Subcutaneous adipose tissue (tissue), 4 donors: ENCODE measurements around the gene MTO1. TPM values are rescaled to one million over a fixed set of nuclear protein-coding genes. Genes with fewer than 3 reads are reported as not detected.

Source experiments
- CTCF ChIP-seq: fragments of 450-650 bp; IDR thresholded peaks from one replicate; pipeline ENCODE4 v1.5.1; 2016; ENCODE audit warnings: low read depth, mild to moderate bottlenecking, control low read depth, antibody characterized with exemption, moderate library complexity
- total RNA-seq, 4 donors: library from RNA; depleted of rRNA; stranded (reverse); fragments of >200 nt; gene quantifications; one replicate each; pipeline ENCODE4 v1.1.0, GENCODE V29; 2016

MTO1 gene
- total RNA-seq, 4 donors from 2014 or later = 18.1 to 22.1 (median 18.6) TPM

DNA sequence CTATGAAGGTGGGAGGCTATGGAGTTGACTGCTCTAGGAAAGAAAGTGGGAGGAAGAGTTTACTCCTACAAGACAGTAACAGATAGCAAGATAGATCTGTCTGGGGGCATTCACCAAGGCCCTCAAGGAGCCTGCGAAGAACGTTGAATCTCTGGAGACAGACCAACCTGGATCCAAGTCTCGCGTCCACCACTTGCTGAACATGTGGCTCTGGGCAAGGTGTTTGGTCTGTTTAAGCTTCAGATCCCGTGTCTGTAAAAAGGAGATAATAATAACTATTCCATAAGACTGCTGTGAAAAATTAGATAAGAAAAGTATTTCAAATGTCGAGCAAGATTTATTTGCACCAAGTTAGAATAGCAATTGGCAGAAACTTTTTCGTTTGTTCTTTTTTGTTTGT, 67.4 kb downstream of the MTO1 start:
- no peak for TF ChIP-seq CTCF

DNA sequence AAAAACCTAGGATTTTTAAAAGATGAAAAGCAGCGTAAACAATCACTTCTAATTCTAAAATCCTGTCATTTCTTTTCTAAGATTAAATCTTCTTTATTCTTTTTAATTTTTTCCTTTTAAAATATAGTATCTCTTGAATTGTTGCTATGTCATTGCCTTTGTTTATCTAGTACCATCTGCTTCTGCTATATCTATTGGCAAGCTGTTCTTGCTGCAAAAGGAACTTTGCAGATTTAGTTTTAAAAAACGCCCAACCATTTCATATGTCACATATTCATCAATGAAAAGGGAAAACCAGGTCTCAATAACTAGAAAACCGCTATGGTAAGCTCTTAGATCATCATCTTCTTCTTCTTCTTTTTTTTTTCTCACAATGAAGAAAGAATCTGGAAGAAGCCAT, 70.8 kb downstream of the MTO1 start:
- no peak for TF ChIP-seq CTCF

DNA sequence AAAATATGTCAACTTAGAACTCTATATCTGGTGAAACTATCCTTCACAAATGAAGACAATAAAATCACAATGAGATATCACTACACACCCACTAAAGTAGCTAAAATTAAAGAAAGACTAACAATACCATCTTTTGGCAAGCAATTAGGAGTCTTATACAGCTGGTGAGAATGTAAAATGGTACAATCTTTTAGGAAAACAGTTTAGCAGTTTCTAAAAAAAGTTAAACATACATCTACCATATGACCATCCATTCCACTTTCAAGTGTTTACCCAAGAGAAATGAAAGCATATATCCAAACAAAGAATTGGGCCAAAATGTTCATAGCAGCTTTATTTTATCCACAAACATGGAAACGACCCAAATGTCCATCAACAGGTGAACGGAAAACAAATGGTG, 73.1 kb downstream of the MTO1 start:
- TF ChIP-seq CTCF = no peak

DNA sequence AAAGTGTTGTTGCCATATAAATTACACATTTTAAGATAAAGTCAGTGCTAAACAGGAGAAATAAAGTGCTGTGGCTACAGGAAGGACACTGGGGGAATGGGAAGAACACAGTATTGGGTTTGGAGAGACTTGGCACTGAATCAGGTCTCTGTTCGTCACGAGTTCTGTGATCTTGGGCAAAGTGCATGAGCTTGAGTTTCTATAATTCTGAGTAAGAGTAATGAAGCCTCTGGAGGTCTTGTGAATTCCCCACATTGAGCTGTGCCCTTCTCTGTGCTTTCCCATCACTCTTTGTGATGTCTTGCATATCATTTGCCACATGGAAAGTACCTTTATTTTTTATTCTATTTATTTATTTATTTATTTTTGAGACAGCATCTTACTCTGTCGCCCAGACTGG, 76.1 kb downstream of the MTO1 start:
- TF ChIP-seq CTCF = no peak

GRCh38 chr6:73538116-73538779, 76.7 kb downstream of the MTO1 start:
- no peak for TF ChIP-seq CTCF

GRCh38 chr6:73542891-73543290, 81.4 kb downstream of the MTO1 start:
- TF ChIP-seq CTCF = no peak

GRCh38 chr6:73547036-73547435, 85.5 kb downstream of the MTO1 start:
- TF ChIP-seq CTCF = no peak
